GM12872 (cell line): Measurements from ENCODE around the gene UBE2D4.
"Not testable (repeated sequence)": the region's sequence is repeated elsewhere in the genome, so short reads cannot be mapped to it uniquely, and the experiment has no call there.

ENCODE experiments used
- CTCF ChIP-seq: IDR thresholded peaks from 3 replicates; pipeline ENCODE4 v1.5.1; 2011; ENCODE audit warnings: low read depth, mild to moderate bottlenecking, low read length, moderate library complexity; ENCODE audit not compliant: insufficient read depth

Gene UBE2D4

GRCh38 chr7:43956027-43956426 lies 29.8 kb downstream of the UBE2D4 start:
- no peak for TF ChIP-seq CTCF

- no peak for TF ChIP-seq CTCF
Observed at GRCh38 chr7:43960933-43961332, 34.7 kb downstream of the UBE2D4 start.

- no peak for TF ChIP-seq CTCF
Observed at GRCh38 chr7:43977525-43977924, 51.3 kb downstream of the UBE2D4 start.

GRCh38 chr7:43983736-43984135 lies 57.5 kb downstream of the UBE2D4 start:
- peak; percentile 14; the same call in 1 of the 3 replicates for TF ChIP-seq CTCF

DNA sequence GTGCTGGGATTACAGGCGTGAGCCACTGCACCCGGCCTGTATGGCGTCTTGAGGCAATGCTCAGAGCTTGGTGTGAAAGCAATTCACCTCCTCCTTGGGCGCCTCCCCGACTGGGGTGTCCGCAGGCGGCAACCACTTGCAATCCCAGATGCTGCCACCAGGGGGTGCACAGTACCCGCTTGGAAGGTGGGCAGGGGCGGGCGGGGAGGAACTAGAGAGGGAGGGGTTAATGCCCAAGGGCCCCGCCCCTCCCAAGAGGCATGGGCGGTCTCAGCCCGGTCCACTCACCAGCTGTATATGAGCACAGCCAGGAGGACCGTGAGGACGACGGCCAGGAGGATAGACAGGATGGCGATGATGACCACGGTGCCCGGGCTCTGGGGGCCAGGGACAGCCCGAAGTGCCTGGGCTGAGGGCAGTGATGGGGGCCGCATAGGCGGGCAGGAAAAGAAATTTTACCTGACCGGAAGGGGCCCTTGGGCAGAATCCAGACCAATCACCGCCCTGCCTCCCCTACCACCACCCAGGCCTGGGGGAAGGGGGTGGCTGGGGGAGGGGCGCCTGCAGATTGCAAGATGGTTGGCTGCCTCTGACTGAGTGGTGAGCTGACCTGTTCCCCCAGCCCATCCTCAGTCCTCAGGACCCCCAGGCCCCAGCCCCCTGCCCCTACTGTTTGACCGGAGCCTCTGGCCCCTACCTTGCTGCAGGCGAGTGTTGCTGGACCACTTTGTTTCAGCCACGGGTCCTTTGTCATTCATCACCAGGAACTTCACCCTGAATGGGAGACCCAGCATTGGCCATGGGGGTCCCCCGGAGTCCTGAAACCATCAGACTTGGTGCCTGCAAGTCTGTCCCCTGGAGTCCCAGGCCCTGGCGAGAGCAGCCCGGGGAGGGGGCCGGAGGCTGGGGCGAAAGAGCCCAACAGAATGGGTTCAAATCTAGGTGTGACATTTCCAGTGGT lies 59.9 kb downstream of the UBE2D4 start:
- peak; percentile 68 for TF ChIP-seq CTCF

GRCh38 chr7:43997532-43997931 lies 71.3 kb downstream of the UBE2D4 start, which contains the start of gene SPDYE1:
Gene SPDYE1, plus strand, starts transcription at chr7:43997897. Its CDS starts 2,053 bp downstream, at chr7:43999950.
- not testable (repeated sequence) for TF ChIP-seq CTCF
